GM12865 (cell line): ENCODE data around the gene NTRK1.
A peak's percentile ranks its signal among the peaks of the same experiment; 100 is the strongest.

Experiments used
- DNase-seq: peaks from one replicate; pipeline ENCODE4 v3.0.0; 2010; ENCODE audit warnings: low read depth
- H3K4me3 ChIP-seq: 2 replicates; pipeline ENCODE4 v1.5.1; 2011; ENCODE audit warnings: mild to moderate bottlenecking, low read depth, low read length, control low read depth
- CTCF ChIP-seq: IDR thresholded peaks from 2 replicates; pipeline ENCODE4 v1.5.1; 2011; ENCODE audit warnings: low read length, control low read depth, low read depth, inconsistent platforms; ENCODE audit not compliant: insufficient read depth; ENCODE audit errors: missing control alignments

The NTRK1 gene

DNA sequence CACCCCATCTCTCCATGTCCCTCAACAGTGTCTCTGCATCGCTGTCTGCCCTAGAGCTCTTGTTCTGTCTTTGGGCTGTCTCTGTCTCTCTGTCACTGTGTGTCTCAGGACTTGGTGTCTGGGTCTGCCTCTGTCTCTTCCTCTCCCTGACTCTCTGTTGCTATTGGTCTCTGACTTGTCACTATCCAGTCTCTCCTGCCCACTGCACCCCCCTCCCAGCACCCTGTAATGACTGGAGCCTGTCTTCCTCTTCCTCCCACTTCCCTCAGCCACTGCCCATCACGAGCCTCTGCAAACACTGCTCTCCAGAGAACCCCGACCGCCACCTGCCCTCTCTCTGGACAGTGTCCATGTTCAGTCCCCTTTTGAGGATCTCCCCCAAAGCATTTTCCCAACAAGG lies 45.0 kb downstream of the NTRK1 start:
- DNase-seq = no peak
- no peak overlapping the region for H3K4me3 ChIP-seq
- TF ChIP-seq CTCF = no peak

DNA sequence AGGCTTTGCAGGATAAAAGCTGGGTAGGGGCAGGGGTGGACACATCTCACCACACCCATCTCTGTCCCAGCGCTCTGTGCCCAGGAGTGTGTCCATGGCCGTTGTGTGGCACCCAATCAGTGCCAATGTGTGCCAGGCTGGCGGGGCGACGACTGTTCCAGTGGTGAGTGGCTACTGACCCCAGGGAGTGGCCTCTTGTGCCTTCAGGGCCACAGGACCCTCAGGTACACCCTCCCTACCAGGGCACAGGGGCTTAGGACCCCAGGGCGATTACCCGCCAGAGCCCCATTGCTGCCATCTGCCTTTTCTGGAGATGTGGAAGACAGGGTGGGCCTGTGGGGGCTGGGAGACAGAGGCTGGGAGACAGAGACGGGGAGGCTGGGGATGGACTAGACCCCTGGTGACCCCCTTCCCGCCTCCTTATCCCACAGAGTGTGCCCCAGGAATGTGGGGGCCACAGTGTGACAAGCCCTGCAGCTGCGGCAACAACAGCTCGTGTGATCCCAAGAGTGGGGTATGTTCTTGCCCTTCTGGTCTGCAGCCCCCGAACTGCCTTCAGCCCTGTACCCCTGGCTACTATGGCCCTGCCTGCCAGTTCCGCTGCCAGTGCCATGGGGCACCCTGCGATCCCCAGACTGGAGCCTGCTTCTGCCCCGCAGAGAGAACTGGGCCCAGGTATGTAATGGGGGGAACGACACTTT lies 45.7 kb downstream of the NTRK1 start:
- no peak for TF ChIP-seq CTCF
- no peak for DNase-seq
- no peak overlapping the region for H3K4me3 ChIP-seq

GRCh38 chr1:156908541-156908940 lies 47.9 kb downstream of the NTRK1 start:
- H3K4me3 ChIP-seq = no peak overlapping the region
- TF ChIP-seq CTCF = no peak
- DNase-seq = no peak

DNA sequence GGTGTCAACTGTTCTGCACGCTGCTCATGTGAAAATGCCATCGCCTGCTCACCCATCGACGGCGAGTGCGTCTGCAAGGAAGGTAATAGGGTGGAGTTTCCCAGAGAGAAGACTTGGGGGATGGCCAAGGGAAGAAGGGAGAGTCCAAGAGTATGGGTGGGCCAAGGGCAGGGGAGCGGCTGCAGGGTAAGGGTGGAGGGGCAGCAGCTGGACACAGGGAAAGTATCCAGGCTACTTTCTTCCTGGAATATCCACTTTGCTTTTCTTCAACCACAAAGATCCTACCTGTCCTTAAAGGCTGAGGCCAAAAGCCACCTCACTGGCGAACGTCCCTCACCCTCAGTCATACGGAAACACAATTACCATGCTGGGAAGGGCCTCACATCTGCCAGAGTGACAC lies 48.3 kb downstream of the NTRK1 start:
- TF ChIP-seq CTCF = no peak
- no peak for DNase-seq
- H3K4me3 ChIP-seq = no peak overlapping the region

- DNase-seq = no peak
- no peak overlapping the region for H3K4me3 ChIP-seq
- no peak for TF ChIP-seq CTCF
Observed at GRCh38 chr1:156909671-156910070, 49.0 kb downstream of the NTRK1 start.

DNA sequence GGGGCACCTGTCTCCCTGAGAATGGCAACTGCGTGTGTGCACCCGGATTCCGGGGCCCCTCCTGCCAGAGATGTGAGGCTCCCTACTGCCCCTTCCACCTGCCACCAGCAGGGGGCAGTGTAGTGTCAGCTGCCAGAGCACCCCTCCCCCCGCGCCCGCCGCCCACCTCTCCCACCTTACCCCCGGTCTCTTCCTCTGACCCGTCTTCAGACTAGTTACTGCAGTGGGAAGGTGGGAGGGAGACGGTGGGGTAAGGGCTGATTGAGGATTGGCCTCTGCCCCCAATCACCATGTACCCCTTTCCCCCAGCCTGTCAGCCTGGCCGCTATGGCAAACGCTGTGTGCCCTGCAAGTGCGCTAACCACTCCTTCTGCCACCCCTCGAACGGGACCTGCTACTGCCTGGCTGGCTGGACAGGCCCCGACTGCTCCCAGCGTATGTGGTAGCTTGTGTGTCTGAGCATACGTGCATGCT lies 49.7 kb downstream of the NTRK1 start:
- peak; percentile 92 for TF ChIP-seq CTCF
- DNase-seq = peak; percentile 58
- no peak overlapping the region for H3K4me3 ChIP-seq

GRCh38 chr1:156911577-156912298 lies 51.1 kb downstream of the NTRK1 start:
- no peak for TF ChIP-seq CTCF
- no peak for DNase-seq

More at GRCh38 chr1:156911577-156912298, 51.1 kb downstream of the NTRK1 start:
- no peak overlapping the region for H3K4me3 ChIP-seq
